GM18867 (cell line): ENCODE data around the gene TMEM120B.
"Not testable (repeated sequence)": the region's sequence is repeated elsewhere in the genome, so short reads cannot be mapped to it uniquely, and the experiment has no call there.

Experiments
- ATAC-seq: cut with Tn5 transposase; IDR thresholded peaks from one replicate; pipeline ENCODE4 v1.9.1; 2021; ENCODE audit warnings: mild to moderate bottlenecking, moderate library complexity; ENCODE audit not compliant: unreplicated experiment

TMEM120B gene

DNA sequence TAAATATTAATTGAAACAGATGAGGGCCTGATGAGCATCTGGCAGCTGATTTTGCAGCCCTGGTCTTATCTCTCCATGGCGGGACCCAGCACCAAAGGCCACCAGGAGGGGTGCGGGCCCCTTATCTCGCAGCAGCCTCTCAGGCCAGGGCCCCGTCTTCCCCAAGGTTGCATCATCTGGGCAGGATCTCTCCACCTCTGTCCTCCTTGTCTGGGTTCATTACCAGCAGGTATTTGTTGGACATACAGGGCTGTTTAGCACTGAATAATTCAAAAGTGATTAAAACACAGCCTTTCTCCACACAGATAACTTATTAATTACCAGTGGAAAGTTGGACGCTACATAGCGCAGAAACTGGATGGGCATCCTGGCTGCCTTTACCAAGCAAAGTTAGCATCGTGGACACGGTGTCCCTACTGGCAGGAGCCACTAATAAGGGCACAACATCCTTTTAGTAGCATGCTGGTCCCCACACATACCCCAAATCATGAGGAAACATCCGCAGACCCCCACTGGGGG is 25.8 kb downstream of the TMEM120B start:
- ATAC-seq = no peak

DNA sequence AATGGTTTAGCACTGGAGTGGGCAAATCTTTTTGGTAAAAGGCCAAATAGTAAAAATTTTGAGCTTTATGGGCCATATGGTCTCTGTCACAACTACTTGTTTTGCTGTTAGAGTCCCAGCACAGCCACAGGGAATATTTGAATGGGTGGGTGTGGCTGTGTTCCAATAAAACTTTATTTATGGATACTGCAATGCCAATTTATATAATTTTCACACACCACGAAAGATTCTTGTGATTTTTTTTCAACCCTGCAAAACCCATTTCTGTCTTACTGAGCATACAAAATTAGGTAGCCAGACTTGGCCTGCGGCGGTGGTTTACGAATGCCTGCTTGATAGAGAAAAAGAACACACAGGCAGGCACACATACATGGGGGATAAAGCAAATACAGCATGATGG is 28.3 kb downstream of the TMEM120B start:
- ATAC-seq = no peak

DNA sequence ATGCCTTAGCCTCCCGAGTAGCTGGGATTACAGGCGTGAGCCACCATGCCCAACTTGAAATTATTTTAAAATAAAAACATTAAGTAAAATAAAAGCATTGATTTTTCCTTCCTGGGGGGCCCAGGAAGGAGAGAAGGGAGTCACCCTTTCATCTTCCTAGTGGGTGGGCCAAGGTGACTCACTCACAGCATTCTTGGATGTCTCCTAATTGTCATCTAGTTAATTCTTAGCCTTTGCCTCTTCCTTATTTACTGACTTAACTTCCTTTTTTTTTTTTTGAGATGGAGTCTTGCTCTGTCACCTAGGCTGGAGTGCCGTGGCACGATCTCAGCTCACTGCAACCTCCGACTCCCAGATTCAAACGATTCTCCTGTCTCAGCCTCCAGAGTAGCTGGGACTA is 29.2 kb downstream of the TMEM120B start:
- no peak for ATAC-seq

DNA sequence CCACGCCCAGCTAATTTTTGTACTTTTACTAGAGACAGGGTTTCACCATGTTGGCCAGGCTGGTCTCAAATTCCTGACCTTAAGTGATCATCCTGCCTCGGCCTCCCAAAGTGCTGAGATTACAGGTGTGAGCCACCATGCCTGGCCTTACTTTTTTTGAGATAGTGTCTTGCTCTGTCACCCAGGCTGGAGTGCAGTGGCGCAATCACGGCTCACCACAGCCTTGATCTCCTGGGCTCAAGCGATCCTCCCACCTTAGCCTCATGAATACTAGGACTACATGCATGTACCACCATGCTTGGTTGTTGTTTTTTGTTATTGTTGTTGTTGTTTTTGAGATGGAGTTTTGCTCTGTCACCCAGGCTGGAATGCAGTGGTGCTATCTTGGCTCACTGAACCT is 33.0 kb downstream of the TMEM120B start:
- ATAC-seq = not testable (repeated sequence)

DNA sequence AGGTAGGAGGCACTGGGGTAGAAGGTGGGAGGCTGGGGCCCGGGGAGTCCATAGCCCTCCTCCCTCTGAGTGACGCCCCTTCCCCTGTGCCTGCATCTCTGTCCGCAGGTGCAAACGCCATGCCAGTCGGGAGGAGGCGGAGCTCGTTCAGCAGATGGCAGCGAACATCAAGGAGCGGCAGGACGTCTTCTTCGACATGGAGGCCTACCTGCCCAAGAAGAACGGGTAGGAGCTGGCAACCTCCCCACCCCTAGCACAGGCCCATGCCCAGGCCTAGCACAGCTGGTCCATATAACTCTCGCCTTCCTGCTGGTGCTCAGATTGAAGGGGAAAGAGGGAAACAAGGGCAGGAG is 35.6 kb downstream of the TMEM120B start:
- no peak for ATAC-seq

DNA sequence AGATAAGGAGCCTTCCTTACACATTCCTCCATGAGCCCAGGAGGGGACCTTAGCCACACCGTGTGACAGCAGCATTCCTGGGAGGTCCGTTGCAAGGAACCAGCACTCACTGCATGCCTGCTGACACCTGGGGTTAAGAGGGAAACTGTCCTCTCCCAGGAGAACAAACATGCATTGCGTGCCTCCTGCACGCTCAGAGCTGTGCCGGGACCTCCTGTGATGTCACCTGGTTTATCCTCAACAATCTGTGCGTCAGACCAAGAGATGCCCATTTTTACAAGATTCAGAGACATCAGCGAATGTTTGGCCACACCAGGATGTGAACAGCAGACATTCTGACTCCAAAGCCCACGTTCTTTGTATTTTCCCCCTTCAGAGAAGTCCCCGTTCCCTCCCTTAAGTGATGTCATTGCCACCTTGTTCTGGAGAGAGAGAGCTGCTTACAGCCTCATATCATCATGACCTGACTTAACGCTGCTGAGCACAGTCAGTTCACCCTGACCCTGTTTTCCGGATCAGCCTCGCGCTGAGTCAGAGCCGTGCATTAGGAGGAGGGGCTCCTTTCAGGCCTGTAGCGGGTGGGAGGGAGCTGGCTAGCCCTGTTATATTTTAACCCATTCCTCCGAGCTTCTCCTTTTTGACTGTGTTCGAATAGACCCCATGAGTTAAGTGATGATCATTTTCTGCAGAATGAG is 36.2 kb downstream of the TMEM120B start:
- ATAC-seq = no peak

DNA sequence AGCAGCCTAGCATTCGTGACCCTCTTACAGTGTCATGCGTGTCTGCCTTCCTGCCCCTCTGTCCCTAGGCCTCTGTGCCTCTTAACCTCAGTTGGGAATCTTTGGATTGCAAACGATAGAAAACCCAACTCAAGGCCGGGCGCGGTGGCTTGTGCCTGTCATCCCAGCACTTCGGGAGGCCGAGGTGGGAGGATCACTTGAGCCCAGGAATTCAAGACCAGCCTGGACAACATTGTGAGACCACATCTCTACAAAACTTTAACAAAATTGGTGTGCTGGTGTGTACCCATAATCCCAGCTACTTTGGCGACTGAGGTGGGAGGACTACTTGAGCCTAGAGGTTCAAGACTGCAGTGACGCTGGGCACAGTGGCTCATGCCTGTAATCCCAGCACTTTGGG is 36.7 kb downstream of the TMEM120B start:
- ATAC-seq = no peak

DNA sequence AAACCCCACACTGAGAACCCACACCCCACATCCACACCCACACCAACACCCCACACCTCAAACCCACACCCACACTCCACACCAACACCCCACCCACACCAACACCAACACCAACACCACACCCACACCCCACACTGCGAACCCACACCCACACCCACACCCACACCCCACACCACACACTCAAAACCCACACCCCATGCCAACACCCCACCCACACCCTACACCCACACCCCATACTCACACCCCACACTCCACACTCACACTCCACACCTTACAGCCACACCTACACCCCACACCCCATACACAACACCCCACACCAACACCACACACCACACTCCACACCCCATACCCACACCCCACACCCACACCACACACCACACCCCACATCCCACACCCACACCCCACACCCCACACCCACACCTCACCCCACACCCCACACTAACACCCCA is 38.0 kb downstream of the TMEM120B start:
- ATAC-seq = no peak

DNA sequence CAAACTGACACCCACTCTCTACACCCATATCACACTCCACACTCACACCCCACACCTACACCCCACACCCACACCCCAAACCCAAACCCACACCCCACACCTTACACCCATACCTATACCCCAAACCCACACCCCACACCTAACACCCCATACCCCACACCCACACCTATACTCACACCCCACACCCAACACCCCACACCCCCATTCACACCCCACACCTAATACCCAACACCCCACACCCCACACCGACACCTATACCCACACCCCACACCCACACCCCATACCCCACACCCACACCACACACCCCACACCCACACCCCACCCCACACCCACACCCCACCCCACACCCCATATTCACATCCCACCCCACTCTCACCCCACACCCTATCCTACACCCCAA is 38.5 kb downstream of the TMEM120B start:
- ATAC-seq = no peak

DNA sequence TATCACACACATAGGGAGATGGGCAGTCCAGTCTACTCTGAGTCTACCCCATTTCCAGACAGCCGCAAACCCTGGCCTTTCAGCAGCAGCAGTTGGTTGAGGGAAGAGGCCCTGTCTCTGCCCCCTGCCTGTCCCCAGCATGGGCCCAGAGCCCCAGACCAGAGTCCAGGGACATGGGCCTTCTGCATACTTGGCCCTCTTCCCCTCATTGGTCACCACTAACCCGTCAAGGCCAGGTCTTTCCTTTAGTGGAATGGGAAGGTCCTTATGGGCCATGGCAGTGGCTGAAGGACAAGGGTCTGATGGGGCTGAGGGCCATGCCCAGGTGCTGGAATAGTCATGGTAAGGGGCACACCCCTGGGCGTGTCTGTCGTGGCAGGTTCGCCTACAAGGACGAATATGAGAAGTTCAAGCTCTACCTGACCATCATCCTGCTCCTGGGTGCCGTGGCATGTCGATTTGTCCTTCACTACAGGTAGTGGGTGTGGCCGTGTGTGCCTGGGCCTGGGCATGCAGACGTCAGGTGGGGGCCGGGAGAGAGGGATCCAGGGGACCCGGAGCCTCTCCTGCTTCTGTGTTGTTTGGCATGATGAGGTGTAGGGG is 39.3 kb downstream of the TMEM120B start:
- ATAC-seq = no peak

DNA sequence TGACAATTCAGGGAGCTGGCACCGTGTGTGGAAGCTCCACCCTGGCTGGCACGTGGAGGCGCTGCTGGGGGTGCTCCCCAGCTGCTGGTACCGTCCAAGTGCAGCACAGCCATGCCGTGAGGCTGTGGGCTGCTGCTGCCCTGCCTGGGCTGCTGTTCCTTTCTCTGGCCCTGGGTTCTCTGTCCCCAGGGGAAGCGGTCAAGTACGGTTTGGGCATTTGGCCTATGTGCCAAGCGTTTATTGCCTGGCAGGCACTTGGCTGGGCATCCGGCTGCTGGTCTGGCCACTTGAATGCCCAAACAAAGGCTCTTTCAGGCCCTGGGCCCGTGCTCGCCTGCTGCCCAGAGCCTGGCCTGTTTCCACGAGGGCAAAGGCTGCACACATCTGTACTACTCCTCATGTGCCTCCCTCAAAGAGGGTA is 41.3 kb downstream of the TMEM120B start:
- ATAC-seq = no peak

DNA sequence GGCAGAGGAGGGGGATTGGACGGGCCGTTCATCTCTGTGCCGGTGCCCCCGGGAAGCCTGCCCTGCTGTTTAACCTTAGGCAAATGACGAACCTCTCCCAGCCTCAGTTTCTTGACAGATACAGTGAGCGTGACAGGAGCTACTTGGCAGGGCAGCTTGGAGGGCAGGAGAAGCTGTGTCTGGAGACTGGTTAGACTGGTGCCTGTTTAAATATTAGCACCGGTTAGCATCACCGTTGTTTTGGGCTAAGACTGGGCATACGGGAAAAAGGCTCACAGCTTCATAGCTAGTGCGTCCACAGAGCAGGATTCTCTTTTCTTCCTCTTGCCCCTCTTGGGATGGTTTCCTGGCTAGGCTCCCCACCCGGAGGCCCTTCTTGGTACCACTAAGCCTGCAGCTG is 42.3 kb downstream of the TMEM120B start:
- ATAC-seq = no peak

DNA sequence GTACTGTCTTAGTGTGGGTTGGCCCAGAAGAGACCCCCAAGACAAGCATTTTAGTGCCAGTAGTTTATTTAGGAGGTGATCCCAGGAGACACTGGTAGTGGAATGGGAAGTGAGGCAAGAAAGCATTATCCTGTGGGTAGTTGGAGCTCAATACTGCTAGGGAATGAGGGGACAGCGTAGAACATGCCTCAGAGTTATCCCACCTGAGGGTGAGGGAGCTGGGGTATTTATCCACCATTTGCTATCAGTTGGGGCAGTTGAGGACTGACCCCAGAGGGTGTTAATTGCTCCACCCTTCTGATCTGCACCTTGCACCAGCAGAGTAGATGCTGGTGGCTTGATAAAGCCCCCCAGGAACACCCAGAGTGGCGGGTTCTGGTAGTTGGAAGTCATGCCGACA is 43.0 kb downstream of the TMEM120B start:
- ATAC-seq = no peak

DNA sequence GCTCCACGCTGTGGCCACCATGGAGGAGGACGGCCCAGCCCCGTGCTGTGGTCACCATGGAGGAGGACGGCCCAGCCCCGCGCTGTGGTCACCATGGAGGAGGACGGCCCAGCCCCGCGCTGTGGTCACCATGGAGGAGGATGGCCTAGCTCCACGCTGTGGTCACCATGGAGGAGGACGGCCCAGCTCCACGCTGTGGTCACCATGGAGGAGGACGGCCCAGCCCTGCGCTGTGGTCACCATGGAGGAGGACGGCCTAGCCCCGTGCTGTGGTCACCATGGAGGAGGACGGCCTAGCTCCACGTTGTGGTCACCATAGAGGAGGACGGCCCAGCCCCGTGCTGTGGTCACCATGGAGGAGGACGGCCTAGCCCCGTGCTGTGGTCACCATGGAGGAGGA is 46.0 kb downstream of the TMEM120B start:
- ATAC-seq = not testable (repeated sequence)

DNA sequence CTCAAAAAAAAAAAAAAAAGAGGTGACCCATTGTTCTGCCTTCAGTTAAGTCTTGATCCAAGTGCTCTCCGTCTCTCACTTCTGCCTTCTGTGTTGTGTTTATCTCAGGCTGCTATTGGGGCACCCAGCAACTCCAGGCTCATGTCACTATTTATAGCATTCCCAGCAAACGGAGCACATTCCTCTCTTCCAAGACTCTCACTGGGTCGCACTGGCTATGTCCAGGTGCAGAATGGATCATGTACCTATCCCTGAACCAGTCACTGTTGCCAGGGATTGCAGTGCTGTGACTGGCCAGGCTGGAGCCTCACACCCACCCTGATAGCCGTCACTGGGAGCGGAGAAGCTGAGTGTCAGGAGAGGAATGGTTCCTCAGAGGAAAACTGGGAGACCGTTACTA is 49.7 kb downstream of the TMEM120B start:
- no peak for ATAC-seq

DNA sequence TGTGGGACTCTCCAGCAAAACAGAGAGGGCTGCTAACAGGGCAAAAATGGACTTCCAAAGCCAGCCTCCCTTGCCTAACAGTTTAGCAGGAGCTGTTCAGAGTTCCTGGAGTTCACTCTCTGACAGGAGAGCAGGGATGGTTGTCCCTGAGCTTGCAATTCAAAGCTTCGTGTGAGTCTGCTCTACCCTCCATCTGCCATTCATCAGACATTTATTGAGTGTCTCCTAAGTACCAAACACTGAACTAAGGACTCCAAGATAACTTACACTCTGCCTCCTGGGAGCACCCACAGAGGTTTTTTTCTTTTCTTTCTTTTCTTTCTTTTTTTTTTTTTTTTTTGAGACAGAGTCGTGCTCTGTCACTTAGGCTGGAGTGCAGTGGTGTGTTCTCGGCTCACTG is 52.3 kb downstream of the TMEM120B start:
- no peak for ATAC-seq

DNA sequence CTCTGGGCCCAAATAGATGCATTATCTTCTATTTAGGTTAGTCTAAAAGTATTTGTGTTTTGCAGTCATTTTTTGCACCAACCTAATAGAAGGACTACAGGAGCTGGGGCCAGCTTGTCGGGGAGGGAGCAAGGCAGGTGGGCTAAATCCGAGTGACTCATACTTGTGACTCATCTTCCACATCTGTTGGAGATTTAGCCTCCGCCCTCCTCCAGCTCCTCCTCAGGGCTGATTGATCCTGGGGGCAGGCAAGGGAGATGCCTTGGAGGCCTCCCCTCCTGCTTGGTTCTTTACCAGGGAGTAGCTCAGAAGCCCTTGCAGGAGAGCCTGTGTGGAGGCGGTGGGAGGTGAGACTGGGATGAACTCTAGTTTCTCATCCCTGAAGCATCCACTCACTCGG is 53.0 kb downstream of the TMEM120B start:
- ATAC-seq = no peak

DNA sequence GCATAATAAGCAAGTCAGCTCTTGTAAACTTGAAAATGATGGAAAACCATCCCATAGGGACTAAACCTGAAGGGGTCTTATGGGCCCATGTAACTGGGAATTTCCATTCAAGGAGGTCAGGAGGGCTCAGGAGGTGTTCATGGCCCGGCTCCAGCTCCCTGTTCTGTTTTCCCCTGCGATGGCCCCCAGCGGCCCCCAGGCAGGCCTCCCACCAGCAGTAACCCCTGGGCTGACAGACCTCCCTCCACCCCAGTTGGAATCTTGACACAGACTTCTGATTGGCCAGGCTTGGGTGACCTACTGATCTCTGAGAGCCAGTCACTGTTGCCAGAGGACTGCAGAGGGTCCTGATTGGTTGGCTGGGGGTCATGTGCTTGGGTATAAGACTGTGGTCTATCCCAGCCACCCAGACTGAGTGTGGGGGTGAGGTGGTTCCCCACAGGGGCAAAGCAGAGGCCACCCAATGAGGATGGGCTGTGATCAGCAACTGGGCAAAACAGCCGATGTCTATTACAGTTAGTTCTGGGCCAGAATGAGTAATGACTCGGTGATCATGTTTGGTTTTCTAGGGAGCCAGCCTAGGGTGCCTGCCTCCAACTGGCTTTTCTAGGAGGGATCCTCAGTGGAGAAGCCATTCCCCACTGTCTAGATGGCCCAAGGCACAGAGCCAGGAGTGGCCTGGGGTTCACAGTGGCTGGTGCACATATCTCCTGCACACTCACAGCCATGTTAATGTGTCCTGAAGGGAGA is 53.9 kb downstream of the TMEM120B start:
- no peak for ATAC-seq

DNA sequence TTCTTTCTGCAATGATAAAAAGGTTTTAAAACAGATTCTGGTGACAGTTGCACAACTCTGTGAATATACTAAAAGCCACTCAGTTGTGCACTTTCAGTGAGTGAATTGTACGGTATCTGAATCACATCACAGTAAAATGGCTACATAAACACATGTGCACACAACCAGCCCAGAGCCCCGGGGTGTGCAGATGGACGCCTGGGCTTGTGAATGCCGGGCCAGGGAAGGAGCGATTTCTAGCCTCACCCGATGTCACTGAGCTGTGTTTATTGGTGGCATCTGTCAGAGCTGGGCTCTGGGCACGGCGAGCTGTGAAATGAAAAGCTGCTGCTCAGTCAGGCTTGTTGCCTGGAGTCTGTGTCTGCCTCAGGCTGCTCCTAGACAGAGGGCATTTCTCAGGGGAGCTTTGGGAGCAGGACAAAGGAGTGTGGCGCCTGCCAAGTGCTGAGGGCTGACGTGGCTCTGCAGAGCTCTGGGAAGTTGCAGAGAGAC is 55.0 kb downstream of the TMEM120B start:
- ATAC-seq = no peak

DNA sequence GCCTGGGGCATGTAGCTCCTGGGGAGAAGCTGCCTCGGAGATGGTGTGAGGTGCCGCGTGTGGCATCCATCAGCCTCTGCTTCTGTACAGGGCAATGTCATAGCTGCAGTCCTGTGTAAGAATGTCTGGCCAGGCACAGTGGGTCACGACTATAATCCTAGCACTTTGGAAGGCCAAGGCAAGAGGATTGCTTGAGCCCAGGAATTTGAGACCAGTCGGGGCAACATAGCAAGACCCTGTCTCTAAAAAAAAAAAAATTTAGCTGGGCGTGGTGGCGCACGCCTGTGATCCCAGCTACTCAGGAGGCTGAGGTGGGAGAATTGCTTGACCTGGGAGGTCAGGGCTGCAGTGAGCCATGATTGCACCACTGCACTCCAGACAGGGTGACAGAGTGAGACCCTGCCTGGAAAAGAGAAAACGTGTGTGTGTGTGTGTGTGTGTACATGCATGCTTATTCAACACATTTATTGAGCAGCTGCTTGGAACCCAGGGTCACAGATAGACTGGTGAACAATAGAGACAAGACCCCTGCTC is 56.8 kb downstream of the TMEM120B start:
- no peak for ATAC-seq

DNA sequence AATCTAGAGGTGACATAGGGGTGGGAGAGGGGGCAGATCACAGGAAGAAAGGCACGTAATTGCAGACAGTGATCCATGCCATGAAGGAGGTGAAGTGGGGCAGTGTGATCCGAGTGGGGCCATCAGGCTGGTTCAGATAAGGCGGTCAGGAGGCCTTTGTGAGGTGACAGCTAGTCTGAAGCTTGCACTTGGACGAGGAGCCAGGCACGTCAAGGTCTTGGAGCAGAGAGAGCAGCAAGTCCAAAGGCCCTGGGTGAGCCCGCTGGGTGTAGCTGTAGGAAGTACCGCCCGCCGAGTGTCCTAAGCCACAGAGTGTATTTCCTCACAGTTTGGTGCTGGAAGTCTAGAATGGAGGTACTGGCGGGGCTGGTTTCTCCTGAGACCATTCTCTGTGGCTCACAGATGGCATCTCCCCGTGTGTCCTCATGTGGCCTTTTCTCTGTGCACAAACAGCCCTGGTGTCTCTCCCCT is 57.3 kb downstream of the TMEM120B start:
- ATAC-seq = no peak
